A673 (cell line): ENCODE results near the gene PYCR2.

ENCODE experiments used
- EZH2 ChIP-seq: fragments of 200-600 bp; sonication (generic); IDR thresholded peaks from 2 replicates; pipeline ENCODE4 v1.6.1; 2017; ENCODE audit warnings: borderline replicate concordance, low read depth, mild to moderate bottlenecking, mixed read lengths, antibody characterized with exemption, low read length; ENCODE audit not compliant: poor library complexity, severe bottlenecking
- TF ChIP-seq, protein P1 (sequence below): fragments of 300-800, 200-600 bp; sonication (generic); conservative IDR thresholded peaks from 2 replicates; pipeline ENCODE4 v1.5.1; 2017; ENCODE audit warnings: low read depth, mild to moderate bottlenecking, antibody characterized with exemption, low read length, moderate library complexity, mixed read lengths

DNA sequence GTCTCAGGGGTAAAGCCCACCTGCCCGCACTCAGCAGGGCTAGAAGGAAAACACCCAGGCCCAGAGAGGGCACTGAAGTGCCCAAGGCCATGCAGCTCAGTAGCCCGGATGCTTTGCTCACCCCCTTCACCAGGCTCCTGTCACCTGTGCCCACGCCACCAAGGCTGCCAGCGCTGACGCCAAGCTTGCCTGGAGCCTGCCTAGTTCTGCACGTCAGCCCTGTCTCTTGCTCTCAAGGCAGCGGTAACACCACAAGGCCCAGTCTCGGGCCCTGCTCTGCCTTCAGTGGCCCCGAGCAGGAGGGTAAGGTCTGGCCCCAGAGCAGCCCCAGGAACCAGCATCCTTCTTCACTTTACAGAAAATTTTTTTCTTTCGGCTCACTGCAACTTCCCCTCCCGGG is 49.6 kb downstream of the PYCR2 start:
- TF ChIP-seq, protein P1, sequence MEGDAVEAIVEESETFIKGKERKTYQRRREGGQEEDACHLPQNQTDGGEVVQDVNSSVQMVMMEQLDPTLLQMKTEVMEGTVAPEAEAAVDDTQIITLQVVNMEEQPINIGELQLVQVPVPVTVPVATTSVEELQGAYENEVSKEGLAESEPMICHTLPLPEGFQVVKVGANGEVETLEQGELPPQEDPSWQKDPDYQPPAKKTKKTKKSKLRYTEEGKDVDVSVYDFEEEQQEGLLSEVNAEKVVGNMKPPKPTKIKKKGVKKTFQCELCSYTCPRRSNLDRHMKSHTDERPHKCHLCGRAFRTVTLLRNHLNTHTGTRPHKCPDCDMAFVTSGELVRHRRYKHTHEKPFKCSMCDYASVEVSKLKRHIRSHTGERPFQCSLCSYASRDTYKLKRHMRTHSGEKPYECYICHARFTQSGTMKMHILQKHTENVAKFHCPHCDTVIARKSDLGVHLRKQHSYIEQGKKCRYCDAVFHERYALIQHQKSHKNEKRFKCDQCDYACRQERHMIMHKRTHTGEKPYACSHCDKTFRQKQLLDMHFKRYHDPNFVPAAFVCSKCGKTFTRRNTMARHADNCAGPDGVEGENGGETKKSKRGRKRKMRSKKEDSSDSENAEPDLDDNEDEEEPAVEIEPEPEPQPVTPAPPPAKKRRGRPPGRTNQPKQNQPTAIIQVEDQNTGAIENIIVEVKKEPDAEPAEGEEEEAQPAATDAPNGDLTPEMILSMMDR = no peak
- TF ChIP-seq EZH2 = no peak
